HCT116 (cell line): ENCODE data around the gene CHCHD3. TPM values are rescaled to one million over a fixed set of nuclear protein-coding genes. Genes with fewer than 3 reads are reported as not detected.

Source experiments
- ATAC-seq: fragments of 200-7000 bp; cut with Tn5 transposase; 2 replicates; pipeline ENCODE4 v1.9.1; 2020; ENCODE audit warnings: mild to moderate bottlenecking, moderate library complexity
- BruUV-seq: library from RNA; stranded (reverse); fragments of 400-500 nt; replicated peaks from 2 replicates; lab custom pipeline; 2021; lab: Mats Ljungman, UMichigan
- CTCF ChIA-PET: fragments of 300-600 bp; sonication (Branson Sonifier 250); formaldehyde crosslinking; loops from one replicate; lab custom pipeline; 2021; ENCODE audit warnings: antibody characterized with exemption; lab: Charles Lee
- POLR2A ChIA-PET: fragments of 300-600, 350-600 bp; sonication (Branson Sonifier 250); formaldehyde crosslinking; loops from one replicate; lab custom pipeline; 2021; ENCODE audit warnings: antibody characterized with exemption; lab: Charles Lee
- RAD21 ChIA-PET, 2 experiments: fragments of 300-600 bp; sonication (Branson Sonifier 250); formaldehyde crosslinking; loops; one replicate each; lab custom pipeline; 2023; ENCODE audit warnings: low total read pairs in 2 of 2; ENCODE audit not compliant: uncharacterized antibody in 2 of 2, unreplicated experiment in 2 of 2, low non-redundant PET in 1 of 2; lab: Charles Lee
- DNase-seq: peaks from one replicate; pipeline ENCODE4 v3.0.0-alpha.2; 2010; ENCODE audit warnings: low read depth, low spot score
- H2AFZ ChIP-seq: fragments of 200-600 bp; shearing (Covaris generic), sonication (generic); 2 replicates; pipeline ENCODE4 v1.6.1; 2017; ENCODE audit warnings: low read depth, mixed run types, mixed read lengths, antibody characterized with exemption, low read length; ENCODE audit not compliant: poor library complexity, severe bottlenecking
- H3K27ac ChIP-seq: 2 replicates; pipeline ENCODE4 v1.5.1; 2012; ENCODE audit warnings: low read depth, low read length
- H3K27me3 ChIP-seq: fragments of 200-600 bp; sonication (generic); 2 replicates; pipeline ENCODE4 v1.6.1; 2016; ENCODE audit warnings: mixed run types, low read length, mixed read lengths; ENCODE audit not compliant: insufficient read depth
- H3K36me3 ChIP-seq, 2 experiments: fragments of 200-500 bp in 1 of 2; fragments of 200-600 bp in 1 of 2; sonication (Bioruptor generic) in 1 of 2; sonication (generic) in 1 of 2; 2 replicates each; pipeline versions ENCODE4 v1.5.1 to v1.6.1; 2014 to 2016; ENCODE audit warnings: low read length in 2 of 2, inconsistent platforms in 1 of 2, mixed read lengths in 1 of 2, mixed run types in 1 of 2; ENCODE audit not compliant: insufficient read depth in 2 of 2, control insufficient read depth in 1 of 2
- H3K4me1 ChIP-seq, 2 experiments: fragments of 200-600 bp in 1 of 2; sonication (generic) in 1 of 2; 2 replicates each; pipeline versions ENCODE4 v1.5.1 to v1.6.1; 2012 to 2017; ENCODE audit warnings: low read length in 2 of 2, inconsistent platforms in 1 of 2, mild to moderate bottlenecking in 1 of 2, mixed read lengths in 1 of 2, mixed run types in 1 of 2, moderate library complexity in 1 of 2; ENCODE audit not compliant: insufficient read depth in 2 of 2, control insufficient read depth in 1 of 2
- H3K4me2 ChIP-seq: fragments of 200-600 bp; sonication (generic); 2 replicates; pipeline ENCODE4 v1.6.1; 2017; ENCODE audit warnings: mixed run types, low read length, mixed read lengths
- H3K4me3 ChIP-seq, 2 experiments: fragments of 200-600 bp in 1 of 2; sonication (generic) in 1 of 2; replicated peaks in 1 of 2; 2 replicates each; pipeline ENCODE4 v1.5.1; 2011 to 2016; ENCODE audit warnings: low read length in 2 of 2, control low read depth in 1 of 2, low read depth in 1 of 2, mild to moderate bottlenecking in 1 of 2, mixed read lengths in 1 of 2, mixed run types in 1 of 2
- H3K79me2 ChIP-seq: fragments of 200-600 bp; sonication (generic); 2 replicates; pipeline ENCODE4 v1.6.1; 2017; ENCODE audit warnings: mild to moderate bottlenecking, mixed run types, low read length, moderate library complexity, mixed read lengths; ENCODE audit not compliant: insufficient read depth
- H3K9ac ChIP-seq: fragments of 200-600 bp; sonication (generic); 2 replicates; pipeline ENCODE4 v1.6.1; 2016; ENCODE audit warnings: low read length, mixed read lengths
- H3K9me2 ChIP-seq: fragments of 200-600 bp; sonication (generic), shearing (Covaris generic); 2 replicates; pipeline ENCODE4 v1.6.1; 2017; ENCODE audit warnings: mixed run types, mild to moderate bottlenecking, moderate library complexity; ENCODE audit not compliant: insufficient read depth
- H3K9me3 ChIP-seq, 2 experiments: fragments of 200-500 bp in 1 of 2; fragments of 200-600 bp in 1 of 2; sonication (Bioruptor generic) in 1 of 2; sonication (generic) in 1 of 2; 2 replicates each; pipeline ENCODE4 v1.6.1; 2014 to 2017; ENCODE audit warnings: low read length in 2 of 2, mixed read lengths in 2 of 2, inconsistent platforms in 1 of 2, low read depth in 1 of 2, mild to moderate bottlenecking in 1 of 2, mixed run types in 1 of 2, moderate library complexity in 1 of 2; ENCODE audit not compliant: control insufficient read depth in 1 of 2, insufficient read depth in 1 of 2
- H4K20me1 ChIP-seq: fragments of 200-600 bp; sonication (generic), shearing (Covaris generic); 2 replicates; pipeline ENCODE4 v1.6.1; 2017; ENCODE audit warnings: mixed run types, mild to moderate bottlenecking, moderate library complexity; ENCODE audit not compliant: insufficient read depth
- EGR1 ChIP-seq: IDR thresholded peaks from 2 replicates; pipeline ENCODE4 v1.6.1; 2012; ENCODE audit warnings: low read depth
- ELF1 ChIP-seq: IDR thresholded peaks from 2 replicates; pipeline ENCODE4 v1.6.1; 2012; ENCODE audit warnings: low read depth, borderline replicate concordance
- FOSL1 ChIP-seq: IDR thresholded peaks from 2 replicates; pipeline ENCODE4 v1.6.1; 2012; ENCODE audit warnings: low read depth
- POLR2A ChIP-seq: IDR thresholded peaks from 2 replicates; pipeline ENCODE4 v1.7.0; 2011; ENCODE audit warnings: borderline replicate concordance; ENCODE audit not compliant: insufficient read depth, insufficient read length; ENCODE audit errors: extremely low read depth
- POLR2AphosphoS5 ChIP-seq: IDR thresholded peaks from 2 replicates; pipeline ENCODE4 v1.6.1; 2011; ENCODE audit warnings: mild to moderate bottlenecking, low read depth, low read length, moderate library complexity
- RAD21 ChIP-seq: IDR thresholded peaks from 2 replicates; pipeline ENCODE4 v1.6.1; 2012; ENCODE audit warnings: low read depth, mild to moderate bottlenecking
- SP1 ChIP-seq: IDR thresholded peaks from 2 replicates; pipeline ENCODE4 v1.6.1; 2012; ENCODE audit warnings: low read depth
- SRF ChIP-seq: IDR thresholded peaks from 2 replicates; pipeline ENCODE4 v1.6.1; 2012; ENCODE audit warnings: low read depth
- intact Hi-C: fragments of 100-400 bp; cut with micrococcal nuclease; formaldehyde crosslinking; loops from 2 replicates; pipeline ENCODE4 v1.10.0; 2022
- total RNA-seq: library from RNA; stranded (reverse); gene quantifications from one replicate; pipeline ENCODE4 v1.2.1, GENCODE V29; 2021; ENCODE audit not compliant: unreplicated experiment
- TF ChIP-seq, protein P1 (sequence below): IDR thresholded peaks from 2 replicates; pipeline ENCODE4 v1.6.1; 2012
- TF ChIP-seq, protein P2 (sequence below): IDR thresholded peaks from 2 replicates; pipeline ENCODE4 v1.6.1; 2012; ENCODE audit warnings: low read depth
- TF ChIP-seq, protein P3 (sequence below): IDR thresholded peaks from 2 replicates; pipeline ENCODE4 v1.6.1; 2011; ENCODE audit warnings: mild to moderate bottlenecking, low read length, moderate library complexity; ENCODE audit not compliant: insufficient replicate concordance; ENCODE audit errors: extremely low read depth

The CHCHD3 gene
- total RNA-seq, 1 experiment from 2014 or later, result 73.5 TPM

DNA sequence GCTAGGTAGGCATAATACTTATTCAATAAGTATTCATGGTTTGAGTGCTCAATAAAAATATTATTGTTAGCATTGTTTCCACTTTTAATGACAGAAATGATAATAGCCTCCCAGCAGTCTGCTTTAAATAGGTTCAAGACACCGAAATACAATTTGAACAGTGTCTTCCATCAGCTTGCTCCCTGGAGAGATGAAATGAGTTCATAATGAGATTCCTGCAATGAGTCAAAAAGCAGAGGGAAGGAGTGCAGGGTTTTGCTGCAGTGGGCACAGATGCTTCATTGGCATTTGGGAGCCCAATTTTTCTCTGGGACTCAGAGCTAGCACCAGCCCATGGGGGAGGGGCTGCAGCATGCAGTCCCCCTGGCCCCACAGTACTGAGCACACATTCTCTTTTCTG, 32.6 kb upstream of the CHCHD3 start:
- ATAC-seq, result no peak
- H3K27me3 ChIP-seq, result peaks cover 26% of the 10 kb centered on the region; the same call in 1 of the 2 replicates
- H3K9me2 ChIP-seq, result no peaks in the 10 kb centered on the region
- H3K9me3 ChIP-seq, result no peaks in the 10 kb centered on the region
- intact Hi-C loops, result no loop called here
- no peaks in the 10 kb centered on the region for H4K20me1 ChIP-seq
- ChIA-PET POLR2A (no interaction called here), CTCF (no interaction called here), RAD21 (no interaction called here)
- TF ChIP-seq FOSL1 (no peak), POLR2A (no peak), SRF (no peak), ELF1 (no peak), EGR1 (no peak), POLR2AphosphoS5 (no peak), SP1 (no peak), RAD21 (no peak)
- TF ChIP-seq, protein P1, sequence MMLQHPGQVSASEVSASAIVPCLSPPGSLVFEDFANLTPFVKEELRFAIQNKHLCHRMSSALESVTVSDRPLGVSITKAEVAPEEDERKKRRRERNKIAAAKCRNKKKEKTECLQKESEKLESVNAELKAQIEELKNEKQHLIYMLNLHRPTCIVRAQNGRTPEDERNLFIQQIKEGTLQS, result no peak
- TF ChIP-seq, protein P2, sequence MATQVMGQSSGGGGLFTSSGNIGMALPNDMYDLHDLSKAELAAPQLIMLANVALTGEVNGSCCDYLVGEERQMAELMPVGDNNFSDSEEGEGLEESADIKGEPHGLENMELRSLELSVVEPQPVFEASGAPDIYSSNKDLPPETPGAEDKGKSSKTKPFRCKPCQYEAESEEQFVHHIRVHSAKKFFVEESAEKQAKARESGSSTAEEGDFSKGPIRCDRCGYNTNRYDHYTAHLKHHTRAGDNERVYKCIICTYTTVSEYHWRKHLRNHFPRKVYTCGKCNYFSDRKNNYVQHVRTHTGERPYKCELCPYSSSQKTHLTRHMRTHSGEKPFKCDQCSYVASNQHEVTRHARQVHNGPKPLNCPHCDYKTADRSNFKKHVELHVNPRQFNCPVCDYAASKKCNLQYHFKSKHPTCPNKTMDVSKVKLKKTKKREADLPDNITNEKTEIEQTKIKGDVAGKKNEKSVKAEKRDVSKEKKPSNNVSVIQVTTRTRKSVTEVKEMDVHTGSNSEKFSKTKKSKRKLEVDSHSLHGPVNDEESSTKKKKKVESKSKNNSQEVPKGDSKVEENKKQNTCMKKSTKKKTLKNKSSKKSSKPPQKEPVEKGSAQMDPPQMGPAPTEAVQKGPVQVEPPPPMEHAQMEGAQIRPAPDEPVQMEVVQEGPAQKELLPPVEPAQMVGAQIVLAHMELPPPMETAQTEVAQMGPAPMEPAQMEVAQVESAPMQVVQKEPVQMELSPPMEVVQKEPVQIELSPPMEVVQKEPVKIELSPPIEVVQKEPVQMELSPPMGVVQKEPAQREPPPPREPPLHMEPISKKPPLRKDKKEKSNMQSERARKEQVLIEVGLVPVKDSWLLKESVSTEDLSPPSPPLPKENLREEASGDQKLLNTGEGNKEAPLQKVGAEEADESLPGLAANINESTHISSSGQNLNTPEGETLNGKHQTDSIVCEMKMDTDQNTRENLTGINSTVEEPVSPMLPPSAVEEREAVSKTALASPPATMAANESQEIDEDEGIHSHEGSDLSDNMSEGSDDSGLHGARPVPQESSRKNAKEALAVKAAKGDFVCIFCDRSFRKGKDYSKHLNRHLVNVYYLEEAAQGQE, result no peak
- TF ChIP-seq, protein P3, sequence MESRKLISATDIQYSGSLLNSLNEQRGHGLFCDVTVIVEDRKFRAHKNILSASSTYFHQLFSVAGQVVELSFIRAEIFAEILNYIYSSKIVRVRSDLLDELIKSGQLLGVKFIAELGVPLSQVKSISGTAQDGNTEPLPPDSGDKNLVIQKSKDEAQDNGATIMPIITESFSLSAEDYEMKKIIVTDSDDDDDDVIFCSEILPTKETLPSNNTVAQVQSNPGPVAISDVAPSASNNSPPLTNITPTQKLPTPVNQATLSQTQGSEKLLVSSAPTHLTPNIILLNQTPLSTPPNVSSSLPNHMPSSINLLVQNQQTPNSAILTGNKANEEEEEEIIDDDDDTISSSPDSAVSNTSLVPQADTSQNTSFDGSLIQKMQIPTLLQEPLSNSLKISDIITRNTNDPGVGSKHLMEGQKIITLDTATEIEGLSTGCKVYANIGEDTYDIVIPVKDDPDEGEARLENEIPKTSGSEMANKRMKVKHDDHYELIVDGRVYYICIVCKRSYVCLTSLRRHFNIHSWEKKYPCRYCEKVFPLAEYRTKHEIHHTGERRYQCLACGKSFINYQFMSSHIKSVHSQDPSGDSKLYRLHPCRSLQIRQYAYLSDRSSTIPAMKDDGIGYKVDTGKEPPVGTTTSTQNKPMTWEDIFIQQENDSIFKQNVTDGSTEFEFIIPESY, result no peak
- H3K4me1 ChIP-seq, result no peaks in the 10 kb centered on the region
- H3K4me3 ChIP-seq, result no peak overlapping the region
- H3K36me3 ChIP-seq, result no peaks in the 10 kb centered on the region
- H3K79me2 ChIP-seq, result no peaks in the 10 kb centered on the region
- BruUV-seq, result no TSS peak
- no peak overlapping the region for H3K9ac ChIP-seq
- DNase-seq, result no peak
- H3K4me2 ChIP-seq, result no peak overlapping the region
- no peak overlapping the region for H2AFZ ChIP-seq
- H3K27ac ChIP-seq, result no peak overlapping the region
